ENCODE results near the gene BST1. TPM values are rescaled to one million over a fixed set of nuclear protein-coding genes. Genes with fewer than 3 reads are reported as not detected.

BST1 gene
- total RNA-seq, 3 donors from 2014 or later = 4.7 to 14.6 (median 6.9) TPM

DNA sequence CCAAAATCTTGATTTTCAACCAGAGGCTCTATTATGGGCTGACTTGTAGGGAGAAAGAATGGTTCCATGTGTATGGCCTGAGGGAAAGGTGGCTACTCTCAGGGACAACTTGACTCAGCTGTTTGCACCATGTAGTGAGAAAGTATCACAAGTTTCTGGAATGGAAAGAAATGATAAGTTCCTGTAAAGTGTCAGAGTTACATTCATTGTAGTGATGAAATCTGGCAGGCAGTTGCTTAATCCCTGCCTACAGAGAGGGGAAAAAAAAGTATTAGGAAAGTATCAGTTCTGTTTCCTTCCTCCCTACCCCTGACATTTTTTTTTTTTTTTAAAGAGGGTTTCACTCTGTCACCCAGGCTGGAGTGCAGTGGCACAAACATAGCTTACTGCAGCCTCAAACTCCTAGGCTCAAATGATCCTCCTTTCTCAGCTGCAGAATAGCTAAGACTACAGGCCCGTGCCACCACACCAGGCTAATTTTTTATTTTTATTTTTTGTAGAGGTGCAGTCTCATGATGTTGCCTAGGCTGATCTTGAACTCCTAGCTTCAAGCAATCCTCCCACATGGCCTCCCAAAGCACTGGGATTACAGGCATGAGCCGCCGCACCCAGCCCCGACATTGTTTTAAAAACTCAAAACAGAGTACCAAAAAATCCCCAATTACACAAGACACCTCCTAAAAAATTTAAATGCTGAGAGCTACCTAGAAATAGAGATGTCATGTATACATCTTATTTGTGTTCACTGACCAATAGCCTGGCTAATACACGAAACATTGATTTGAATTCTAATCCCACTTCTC, 42.9 kb upstream of the BST1 start:
- Histone ChIP-seq H3K9me3 (no peaks in the 10 kb centered on the region), H3K4me1 (ENCODE audit: low read depth) (no peaks in the 10 kb centered on the region), H3K36me3 (ENCODE audit: low read depth) (no peaks in the 10 kb centered on the region), H3K4me3 (no peak overlapping the region)
- TF ChIP-seq, protein P1, sequence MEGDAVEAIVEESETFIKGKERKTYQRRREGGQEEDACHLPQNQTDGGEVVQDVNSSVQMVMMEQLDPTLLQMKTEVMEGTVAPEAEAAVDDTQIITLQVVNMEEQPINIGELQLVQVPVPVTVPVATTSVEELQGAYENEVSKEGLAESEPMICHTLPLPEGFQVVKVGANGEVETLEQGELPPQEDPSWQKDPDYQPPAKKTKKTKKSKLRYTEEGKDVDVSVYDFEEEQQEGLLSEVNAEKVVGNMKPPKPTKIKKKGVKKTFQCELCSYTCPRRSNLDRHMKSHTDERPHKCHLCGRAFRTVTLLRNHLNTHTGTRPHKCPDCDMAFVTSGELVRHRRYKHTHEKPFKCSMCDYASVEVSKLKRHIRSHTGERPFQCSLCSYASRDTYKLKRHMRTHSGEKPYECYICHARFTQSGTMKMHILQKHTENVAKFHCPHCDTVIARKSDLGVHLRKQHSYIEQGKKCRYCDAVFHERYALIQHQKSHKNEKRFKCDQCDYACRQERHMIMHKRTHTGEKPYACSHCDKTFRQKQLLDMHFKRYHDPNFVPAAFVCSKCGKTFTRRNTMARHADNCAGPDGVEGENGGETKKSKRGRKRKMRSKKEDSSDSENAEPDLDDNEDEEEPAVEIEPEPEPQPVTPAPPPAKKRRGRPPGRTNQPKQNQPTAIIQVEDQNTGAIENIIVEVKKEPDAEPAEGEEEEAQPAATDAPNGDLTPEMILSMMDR (IDR thresholded peaks at IDR 0.05) = no peak
- intact Hi-C loops (cut with DNase I, micrococcal nuclease) = loop anchor here in 1 of 2 donors (10.0 kb wide), 1 partner anchor 185 kb away; no protein-coding TSS in a partner anchor
- DNase-seq = no peak
- no peak for ATAC-seq

DNA sequence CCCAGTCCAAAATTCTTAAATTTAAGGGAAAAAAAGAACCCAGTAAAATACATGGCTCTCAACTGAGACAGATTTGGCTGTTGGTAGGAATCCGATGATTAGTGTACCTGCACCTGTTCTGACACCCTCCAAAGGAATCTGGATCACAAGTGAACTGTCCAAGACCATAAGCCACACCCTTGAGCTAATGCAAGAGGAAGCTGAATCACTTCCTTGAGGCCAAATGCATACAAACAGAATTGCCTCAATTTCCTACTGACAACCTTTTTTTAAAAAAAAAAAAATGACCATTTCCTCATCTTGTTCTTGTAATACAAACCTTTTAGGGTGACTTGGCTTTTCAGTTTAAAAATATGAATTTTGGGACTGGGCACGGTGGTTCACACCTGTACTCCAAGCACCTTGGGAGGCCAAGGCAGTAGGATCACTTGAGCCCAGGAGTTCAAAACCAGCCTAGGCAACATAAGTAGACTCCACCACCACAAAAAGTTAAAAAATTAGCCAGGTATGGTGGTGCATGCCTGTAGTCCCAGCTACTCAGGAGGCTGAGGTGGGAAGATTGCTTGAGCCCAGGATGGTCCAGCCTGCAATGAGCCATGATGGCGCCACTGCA, 37.0 kb upstream of the BST1 start:
- H3K4me3 ChIP-seq = no peak overlapping the region
- TF ChIP-seq, protein P1 (IDR thresholded peaks at IDR 0.05) = no peak
- ATAC-seq (peak; percentile 98), DNase-seq (peak in 1 of 3 donors; percentile 46)
- H3K9me3 ChIP-seq = no peaks in the 10 kb centered on the region
- intact Hi-C loops (cut with DNase I, micrococcal nuclease) = no loop called here
- no peaks in the 10 kb centered on the region for H3K4me1 ChIP-seq (ENCODE audit: low read depth)
- no peaks in the 10 kb centered on the region for H3K36me3 ChIP-seq (ENCODE audit: low read depth)

DNA sequence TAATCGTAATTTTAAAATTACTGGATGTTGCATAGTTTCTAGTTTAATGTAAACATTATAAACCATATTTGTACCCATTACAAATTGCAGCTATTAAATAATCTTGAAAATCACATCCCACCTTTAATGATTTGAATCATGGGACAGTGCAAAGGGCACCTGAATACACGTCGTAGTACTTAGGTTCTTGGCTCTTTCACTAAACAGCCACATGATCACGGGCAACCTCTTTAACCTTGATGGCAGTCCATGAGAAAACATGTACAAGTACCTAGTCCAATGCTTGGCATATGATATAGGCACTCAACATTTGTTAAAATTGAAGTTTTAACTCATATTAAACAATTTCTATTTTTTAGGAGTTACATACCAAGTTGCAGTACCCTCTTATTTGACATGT, 35.9 kb upstream of the BST1 start:
- no peak for DNase-seq
- intact Hi-C loops (cut with DNase I, micrococcal nuclease) = no loop called here
- no peak for ATAC-seq

DNA sequence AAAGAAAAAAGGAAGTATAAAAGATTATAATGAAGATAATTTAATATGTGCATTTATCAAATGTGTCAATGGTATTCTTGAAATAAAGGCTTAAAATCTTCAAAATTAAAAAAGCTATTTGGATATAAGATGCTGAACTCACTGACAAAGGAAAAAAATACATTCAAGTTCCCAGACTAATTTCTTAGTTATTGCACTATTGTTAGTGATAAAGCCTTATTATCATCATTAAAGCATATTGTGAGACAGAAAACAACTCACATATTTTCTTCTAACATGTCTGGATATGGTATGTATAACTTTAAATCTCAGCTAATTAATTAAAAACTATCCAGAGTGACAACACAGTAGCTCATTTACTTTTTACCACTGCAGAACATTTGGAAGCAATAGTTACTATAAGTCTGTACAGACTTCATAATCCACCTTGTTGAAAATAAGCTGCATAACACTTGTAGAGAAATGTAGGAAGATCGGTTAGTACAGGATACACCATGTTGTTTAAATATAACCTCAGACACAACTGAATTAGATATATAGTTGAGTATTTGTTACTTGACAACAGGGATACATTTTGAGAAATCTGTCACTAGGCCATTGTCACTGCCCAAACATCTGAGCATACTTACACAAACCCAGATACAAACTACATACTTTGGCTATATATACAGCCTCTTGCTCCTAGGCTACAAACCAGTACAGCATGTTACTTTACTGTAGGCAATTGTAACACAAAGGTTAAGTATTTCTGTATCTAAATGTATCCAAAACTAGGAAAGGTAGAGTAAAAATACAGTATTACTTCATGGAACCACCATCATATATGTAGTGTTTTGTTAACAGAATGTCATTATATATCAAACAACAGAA, 34.1 kb upstream of the BST1 start:
- ATAC-seq (no peak), DNase-seq (no peak)
- Histone ChIP-seq H3K36me3 (ENCODE audit: low read depth) (no peaks in the 10 kb centered on the region), H3K9me3 (no peaks in the 10 kb centered on the region), H3K4me3 (no peak overlapping the region), H3K4me1 (ENCODE audit: low read depth) (no peaks in the 10 kb centered on the region)
- TF ChIP-seq, protein P1 (IDR thresholded peaks at IDR 0.05) = no peak
- intact Hi-C loops (cut with DNase I, micrococcal nuclease) = no loop called here

More for the DNA sequence above, 35.9 kb upstream of the BST1 start:
- TF ChIP-seq, protein P1 (IDR thresholded peaks at IDR 0.05) = no peak
- Histone ChIP-seq H3K4me3 (no peak overlapping the region), H3K4me1 (ENCODE audit: low read depth) (no peaks in the 10 kb centered on the region), H3K9me3 (no peaks in the 10 kb centered on the region), H3K36me3 (ENCODE audit: low read depth) (no peaks in the 10 kb centered on the region)

DNA sequence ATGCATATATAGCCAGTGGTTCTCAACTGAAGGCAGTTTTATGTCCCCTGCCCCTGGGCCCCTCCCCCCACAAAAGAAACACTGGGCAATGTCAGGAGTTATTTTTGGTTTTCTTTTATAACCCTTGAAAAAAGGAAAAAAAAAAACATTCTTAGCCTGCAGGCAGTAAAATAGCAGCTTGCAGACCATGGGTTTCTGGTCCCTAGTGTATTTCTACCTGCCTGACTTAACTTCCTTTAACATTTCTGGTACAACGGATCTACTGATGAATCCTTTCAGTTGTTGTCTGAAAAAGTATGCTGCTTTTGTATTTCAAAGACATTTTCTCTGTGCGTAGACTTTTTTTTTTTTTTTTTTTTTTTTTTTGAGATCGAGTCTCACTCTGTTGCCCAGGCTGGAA, 32.3 kb upstream of the BST1 start:
- Histone ChIP-seq H3K4me1 (ENCODE audit: low read depth) (no peaks in the 10 kb centered on the region), H3K36me3 (ENCODE audit: low read depth) (no peaks in the 10 kb centered on the region), H3K9me3 (no peaks in the 10 kb centered on the region), H3K4me3 (no peak overlapping the region)
- ATAC-seq (no peak), DNase-seq (no peak)
- TF ChIP-seq, protein P1 (IDR thresholded peaks at IDR 0.05) = no peak
- intact Hi-C loops (cut with DNase I, micrococcal nuclease) = no loop called here

Data from mucosa of descending colon (tissue), 3 donors.